WTC11 (cell line): ENCODE data around the gene TMEM41B. TPM values are rescaled to one million over a fixed set of nuclear protein-coding genes. Genes with fewer than 3 reads are reported as not detected.
A peak's percentile ranks its signal among the peaks of the same experiment; 100 is the strongest.

Experiments
- ATAC-seq: fragments of 200-7000 bp; cut with Tn5 transposase; 2 replicates; pipeline ENCODE4 v1.10.0; 2021; ENCODE audit warnings: mild to moderate bottlenecking, moderate library complexity
- CTCF ChIA-PET: fragments of 300-600 bp; sonication (Branson Sonifier 250); formaldehyde crosslinking; loops from one replicate; lab custom pipeline; 2021; ENCODE audit warnings: antibody characterized with exemption; lab: Charles Lee
- POLR2A ChIA-PET: fragments of 350-600 bp; sonication (Branson Sonifier 250); formaldehyde crosslinking; loops from one replicate; lab custom pipeline; 2021; ENCODE audit warnings: antibody characterized with exemption; lab: Charles Lee
- DNase-seq: peaks from one replicate; pipeline ENCODE4 v3.0.0; 2021; ENCODE audit warnings: low spot score
- H3K27ac Mint-ChIP-seq: 2 replicates; pipeline ENCODE4 v1.8.0; 2021; ENCODE audit warnings: mixed read lengths
- H3K27me3 Mint-ChIP-seq: 2 replicates; pipeline ENCODE4 v1.8.0; 2021; ENCODE audit warnings: low read depth, mild to moderate bottlenecking, moderate library complexity, mixed read lengths
- H3K36me3 Mint-ChIP-seq: 2 replicates; pipeline ENCODE4 v1.8.0; 2021; ENCODE audit warnings: mixed read lengths
- H3K4me1 Mint-ChIP-seq: 2 replicates; pipeline ENCODE4 v1.8.0; 2022; ENCODE audit warnings: mixed read lengths
- H3K4me3 Mint-ChIP-seq: 2 replicates; pipeline ENCODE4 v1.8.0; 2021; ENCODE audit warnings: mild to moderate bottlenecking, moderate library complexity, mixed read lengths
- H3K9me3 Mint-ChIP-seq: 2 replicates; pipeline ENCODE4 v1.8.0; 2021; ENCODE audit warnings: mixed read lengths
- AFF4 ChIP-seq: sonication (generic); formaldehyde crosslinking; IDR thresholded peaks from 2 replicates; pipeline ENCODE4 v1.8.1; 2023; ENCODE audit warnings: mild to moderate bottlenecking, missing genetic modification reagents, borderline replicate concordance
- E2F1 ChIP-seq: sonication (generic); formaldehyde crosslinking; IDR thresholded peaks from 2 replicates; pipeline ENCODE4 v1.8.0; 2022; ENCODE audit warnings: mild to moderate bottlenecking, missing genetic modification reagents
- ESRRA ChIP-seq: sonication (generic); formaldehyde crosslinking; IDR thresholded peaks from 2 replicates; pipeline ENCODE4 v1.8.1; 2022; ENCODE audit warnings: mild to moderate bottlenecking, missing genetic modification reagents, borderline replicate concordance
- GRHL2 ChIP-seq: fragments of 250-450 bp; sonication (Bioruptor Pico); IDR thresholded peaks from 2 replicates; pipeline ENCODE4 v1.8.0; 2022; ENCODE audit warnings: mild to moderate bottlenecking, moderate library complexity; ENCODE audit not compliant: insufficient replicate concordance, severe bottlenecking
- IRF2 ChIP-seq: sonication (generic); formaldehyde crosslinking; IDR thresholded peaks from 2 replicates; pipeline ENCODE4 v1.8.0; 2022; ENCODE audit warnings: low read depth, missing genetic modification reagents, borderline replicate concordance
- MAX ChIP-seq: sonication (generic); formaldehyde crosslinking; IDR thresholded peaks from 2 replicates; pipeline ENCODE4 v1.8.0; 2022; ENCODE audit warnings: mild to moderate bottlenecking, missing genetic modification reagents
- MYBL2 ChIP-seq: sonication (generic); formaldehyde crosslinking; IDR thresholded peaks from 2 replicates; pipeline ENCODE4 v1.8.1; 2023; ENCODE audit warnings: mild to moderate bottlenecking, moderate library complexity, missing genetic modification reagents
- PRDM15 ChIP-seq: sonication (generic); formaldehyde crosslinking; IDR thresholded peaks from 2 replicates; pipeline ENCODE4 v1.8.0; 2022; ENCODE audit warnings: missing genetic modification reagents
- PRRX2 ChIP-seq: fragments of 250-450 bp; sonication (Bioruptor Pico); IDR thresholded peaks from 2 replicates; pipeline ENCODE4 v1.8.0; 2021; ENCODE audit warnings: mild to moderate bottlenecking
- RORB ChIP-seq: fragments of 250-450 bp; sonication (Bioruptor Pico); IDR thresholded peaks from 2 replicates; pipeline ENCODE4 v1.9.0; 2021; ENCODE audit warnings: mild to moderate bottlenecking
- STAT6 ChIP-seq: sonication (generic); formaldehyde crosslinking; conservative IDR thresholded peaks from 2 replicates; pipeline ENCODE4 v1.8.1; 2023; ENCODE audit warnings: mild to moderate bottlenecking, low read depth, missing genetic modification reagents, moderate library complexity
- TEAD4 ChIP-seq: sonication (generic); formaldehyde crosslinking; IDR thresholded peaks from 2 replicates; pipeline ENCODE4 v1.8.0; 2022; ENCODE audit warnings: mild to moderate bottlenecking, missing genetic modification reagents
- ZBTB21 ChIP-seq: sonication (generic); formaldehyde crosslinking; IDR thresholded peaks from 2 replicates; pipeline ENCODE4 v1.8.1; 2023; ENCODE audit warnings: mild to moderate bottlenecking, missing genetic modification reagents, borderline replicate concordance
- ZBTB43 ChIP-seq: sonication (generic); formaldehyde crosslinking; IDR thresholded peaks from 2 replicates; pipeline ENCODE4 v1.8.1; 2023; ENCODE audit warnings: mild to moderate bottlenecking, missing genetic modification reagents
- ZNF219 ChIP-seq: sonication (generic); formaldehyde crosslinking; IDR thresholded peaks from 2 replicates; pipeline ENCODE4 v1.8.0; 2023; ENCODE audit warnings: missing genetic modification reagents, mild to moderate bottlenecking, borderline replicate concordance
- ZNF396 ChIP-seq: fragments of 250-450 bp; sonication (Bioruptor Pico); IDR thresholded peaks from 2 replicates; pipeline ENCODE4 v1.8.0; 2021; ENCODE audit warnings: mild to moderate bottlenecking, moderate library complexity, borderline replicate concordance
- ZNF416 ChIP-seq: fragments of 250-450 bp; sonication (Bioruptor Pico); IDR thresholded peaks from 2 replicates; pipeline ENCODE4 v1.9.0; 2021; ENCODE audit warnings: mild to moderate bottlenecking, inconsistent platforms
- ZNF423 ChIP-seq: fragments of 250-450 bp; sonication (Bioruptor Pico); IDR thresholded peaks from 2 replicates; pipeline ENCODE4 v2.1.2; 2022; ENCODE audit warnings: mild to moderate bottlenecking, moderate library complexity
- ZSCAN18 ChIP-seq: fragments of 250-450 bp; sonication (Bioruptor Pico); IDR thresholded peaks from 2 replicates; pipeline ENCODE4 v2.1.2; 2022; ENCODE audit warnings: mild to moderate bottlenecking, moderate library complexity
- total RNA-seq: library from RNA; stranded (reverse); gene quantifications from 3 replicates; pipeline ENCODE4 v1.2.3, GENCODE V29; 2021

TMEM41B gene
- total RNA-seq, 1 experiment from 2014 or later: 45.8 TPM

- TF ChIP-seq AFF4 (CRISPR knock-in tag) (no peak), ESRRA (CRISPR knock-in tag) (no peak), GRHL2 (CRISPR knock-in tag) (no peak), TEAD4 (CRISPR knock-in tag) (no peak), ZNF416 (CRISPR knock-in tag) (no peak), PRDM15 (CRISPR knock-in tag) (no peak), RORB (CRISPR knock-in tag) (no peak), ZSCAN18 (CRISPR knock-in tag) (no peak), PRRX2 (CRISPR knock-in tag) (no peak), ZNF423 (CRISPR knock-in tag) (no peak)
- TF ChIP-seq, all 79 proteins: peak for 0
Observed at GRCh38 chr11:9304178-9304577, 10.2 kb downstream of the TMEM41B start (continued).

GRCh38 chr11:9302448-9302847, 11.9 kb downstream of the TMEM41B start:
- CTCF ChIA-PET: no interaction called here
- ATAC-seq: no peak
- peak overlapping the region; percentile 63; the same call in 1 of the 2 replicates for H3K27ac Mint-ChIP-seq
- TF ChIP-seq MAX (CRISPR knock-in tag) (no peak), ZBTB43 (CRISPR knock-in tag) (no peak), E2F1 (CRISPR knock-in tag) (no peak), GRHL2 (CRISPR knock-in tag) (no peak), ZNF219 (CRISPR knock-in tag) (no peak), MYBL2 (CRISPR knock-in tag) (no peak), ZBTB21 (no peak), IRF2 (CRISPR knock-in tag) (no peak), STAT6 (CRISPR knock-in tag) (no peak), ZNF396 (CRISPR knock-in tag) (no peak)

More at GRCh38 chr11:9302448-9302847, 11.9 kb downstream of the TMEM41B start:
- peaks cover 5% of the 10 kb centered on the region; the same call in 1 of the 2 replicates for H3K36me3 Mint-ChIP-seq
- POLR2A ChIA-PET: interaction anchor here (0.9 kb wide), 1 partner anchor 42 kb away, joined by 3 read pairs; no protein-coding TSS in a partner anchor
- H3K9me3 Mint-ChIP-seq: no peaks in the 10 kb centered on the region
- peaks cover 4% of the 10 kb centered on the region for H3K4me1 Mint-ChIP-seq
- H3K27me3 Mint-ChIP-seq: no peaks in the 10 kb centered on the region
- DNase-seq: no peak
- H3K4me3 Mint-ChIP-seq: no peak overlapping the region
